GM19193 (cell line): ENCODE measurements around the gene ADAM19.

Experiments
- POLR2A ChIP-seq: IDR thresholded peaks from 4 replicates; pipeline ENCODE4 v1.6.1; 2011; ENCODE audit not compliant: insufficient read depth, insufficient read length; ENCODE audit errors: extremely low read depth

The ADAM19 gene

GRCh38 chr5:157544623-157544989 lies 31.0 kb downstream of the ADAM19 start:
- no peak for TF ChIP-seq POLR2A

- TF ChIP-seq POLR2A = no peak
Observed at GRCh38 chr5:157543825-157544622, 31.6 kb downstream of the ADAM19 start.

GRCh38 chr5:157542282-157543000 lies 33.1 kb downstream of the ADAM19 start:
- no peak for TF ChIP-seq POLR2A

GRCh38 chr5:157541447-157542118 lies 34.0 kb downstream of the ADAM19 start:
- TF ChIP-seq POLR2A = no peak

- peak; percentile 39 for TF ChIP-seq POLR2A
Observed at GRCh38 chr5:157540707-157541446, 34.7 kb downstream of the ADAM19 start.

- TF ChIP-seq POLR2A = no peak
Observed at GRCh38 chr5:157540124-157540523, 35.5 kb downstream of the ADAM19 start.

- no peak for TF ChIP-seq POLR2A
Observed at GRCh38 chr5:157539503-157540022, 36.0 kb downstream of the ADAM19 start.

- TF ChIP-seq POLR2A = no peak
Observed at GRCh38 chr5:157538311-157538710, 37.3 kb downstream of the ADAM19 start.

GRCh38 chr5:157535042-157535865 lies 40.3 kb downstream of the ADAM19 start:
- TF ChIP-seq POLR2A = no peak

- no peak for TF ChIP-seq POLR2A
Observed at GRCh38 chr5:157533011-157533481, 42.5 kb downstream of the ADAM19 start.

- no peak for TF ChIP-seq POLR2A
Observed at GRCh38 chr5:157532022-157532421, 43.6 kb downstream of the ADAM19 start.

GRCh38 chr5:157530226-157530972 lies 45.2 kb downstream of the ADAM19 start:
- no peak for TF ChIP-seq POLR2A

GRCh38 chr5:157529002-157529401 lies 46.6 kb downstream of the ADAM19 start:
- no peak for TF ChIP-seq POLR2A
